ENCODE results near the gene ADCY6.

GRCh38 chr12:48768736-48769135 lies 20.2 kb downstream of the ADCY6 start:
- TF ChIP-seq CTCF (conservative IDR thresholded peaks at IDR 0.05; ENCODE audit: low read length): no peak
- no peak for TF ChIP-seq EZH2phosphoT487 (IDR thresholded peaks at IDR 0.05; ENCODE audit: borderline replicate concordance, low read depth, low read length)
